GM18499 (cell line): ENCODE results near the gene CORO7.

ENCODE experiments used
- ATAC-seq: cut with Tn5 transposase; IDR thresholded peaks from one replicate; pipeline ENCODE4 v1.9.1; 2021; ENCODE audit warnings: moderate number of reproducible peaks; ENCODE audit not compliant: insufficient read depth, unreplicated experiment

CORO7 gene

GRCh38 chr16:4385789-4386450, 30.5 kb downstream of the CORO7 start:
- ATAC-seq: no peak

GRCh38 chr16:4385066-4385788, 31.2 kb downstream of the CORO7 start:
- ATAC-seq: no peak

- ATAC-seq: no peak
These were observed 31.9 kb downstream of the CORO7 start for GRCh38 chr16:4384509-4384942.

- no peak for ATAC-seq
These were observed 32.6 kb downstream of the CORO7 start for GRCh38 chr16:4383591-4384444.

- ATAC-seq: no peak
These were observed 33.5 kb downstream of the CORO7 start for GRCh38 chr16:4382795-4383357.

GRCh38 chr16:4381935-4382794, 34.2 kb downstream of the CORO7 start:
- ATAC-seq: no peak

- ATAC-seq: no peak
These were observed 35.1 kb downstream of the CORO7 start for GRCh38 chr16:4381072-4381934.

GRCh38 chr16:4380119-4381063, 36.0 kb downstream of the CORO7 start:
- no peak for ATAC-seq

GRCh38 chr16:4378999-4379690, 37.3 kb downstream of the CORO7 start:
- no peak for ATAC-seq

- no peak for ATAC-seq
These were observed 38.2 kb downstream of the CORO7 start for GRCh38 chr16:4378161-4378666.

- ATAC-seq: no peak
These were observed 38.7 kb downstream of the CORO7 start for GRCh38 chr16:4377573-4378154.

GRCh38 chr16:4376893-4377572, 39.4 kb downstream of the CORO7 start:
- ATAC-seq: no peak

- no peak for ATAC-seq
These were observed 40.1 kb downstream of the CORO7 start for GRCh38 chr16:4376126-4376892.

- no peak for ATAC-seq
These were observed 40.7 kb downstream of the CORO7 start for GRCh38 chr16:4375717-4376116.
